ENCODE measurements around the gene GPR141. TPM values are rescaled to one million over a fixed set of nuclear protein-coding genes. Genes with fewer than 3 reads are reported as not detected.

The GPR141 gene
- total and polyA plus RNA-seq, 4 donors, result 0.22 to 5.4 TPM; not detected in 2

GRCh38 chr7:37741776-37742175 is 58.2 kb downstream of the GPR141 start:
- Histone ChIP-seq H3K27ac (ENCODE audit: low read depth, low read length) (no peak overlapping the region), H3K4me3 (ENCODE audit: low read depth, low read length) (no peak overlapping the region), H3K9me3 (ENCODE audit: control insufficient read depth, insufficient read depth, low read length) (no peaks in the 10 kb centered on the region), H3K4me1 (ENCODE audit: control insufficient read depth, insufficient read depth, low read length) (no peaks in the 10 kb centered on the region), H3K36me3 (ENCODE audit: control insufficient read depth, insufficient read depth, low read length) (no peaks in the 10 kb centered on the region), H3K27me3 (ENCODE audit: control insufficient read depth, insufficient read depth, low read length) (no peaks in the 10 kb centered on the region)
- no peak for DNase-seq (ENCODE audit: low read depth in 4 of 6, low spot score in 6 of 6)
- WGBS (ENCODE audit: insufficient coverage), result no CpG with 5 or more reads among the region's 2 CpGs

- no peaks in the 10 kb centered on the region for H3K36me3 ChIP-seq (ENCODE audit: control insufficient read depth, insufficient read depth, low read length)
- no peaks in the 10 kb centered on the region for H3K9me3 ChIP-seq (ENCODE audit: control insufficient read depth, insufficient read depth, low read length)
- H3K27me3 ChIP-seq (ENCODE audit: control insufficient read depth, insufficient read depth, low read length), result no peaks in the 10 kb centered on the region
- H3K27ac ChIP-seq (ENCODE audit: low read depth, low read length), result no peak overlapping the region
- no peak overlapping the region for H3K4me3 ChIP-seq (ENCODE audit: low read depth, low read length)
- no peaks in the 10 kb centered on the region for H3K4me1 ChIP-seq (ENCODE audit: control insufficient read depth, insufficient read depth, low read length)
- DNase-seq (ENCODE audit: low read depth in 4 of 6, low spot score in 6 of 6), result no peak
- WGBS (ENCODE audit: insufficient coverage), result 60% methylated on average over 1 of the region's 1 CpG
Observed at GRCh38 chr7:37751096-37751495, 67.5 kb downstream of the GPR141 start.

DNA sequence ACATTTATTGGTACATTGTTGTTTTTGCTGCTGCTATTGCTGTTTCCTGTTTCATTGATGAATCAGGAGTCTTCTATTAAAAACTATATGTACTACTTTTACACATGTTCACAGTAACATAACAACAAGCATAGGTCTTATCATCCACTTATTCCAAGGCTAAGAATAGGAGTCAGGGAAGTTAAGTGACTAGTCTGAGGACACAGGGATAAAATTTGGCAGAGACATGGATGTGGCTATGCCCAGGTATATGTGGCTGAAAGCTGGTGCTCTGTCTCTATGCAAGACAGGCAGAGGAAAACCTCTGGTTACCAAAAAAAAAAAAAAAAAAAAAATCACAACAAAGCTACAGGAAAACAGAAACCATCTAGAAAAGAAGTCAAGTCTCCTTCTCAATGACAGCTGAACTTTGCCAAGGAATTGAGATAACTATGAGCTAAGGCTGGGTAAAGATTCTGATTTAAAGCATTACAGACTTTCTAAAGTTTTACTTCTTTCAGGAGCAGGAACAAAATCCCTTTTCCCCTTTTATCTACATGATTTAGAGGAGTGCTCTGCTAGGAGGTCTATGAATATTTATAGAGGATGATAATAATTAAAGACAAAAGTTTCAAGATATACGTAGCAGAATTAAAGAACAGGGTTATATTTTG is 70.0 kb downstream of the GPR141 start:
- Histone ChIP-seq H3K27ac (ENCODE audit: low read depth, low read length) (no peak overlapping the region), H3K36me3 (ENCODE audit: control insufficient read depth, insufficient read depth, low read length) (no peaks in the 10 kb centered on the region), H3K27me3 (ENCODE audit: control insufficient read depth, insufficient read depth, low read length) (no peaks in the 10 kb centered on the region), H3K4me1 (ENCODE audit: control insufficient read depth, insufficient read depth, low read length) (no peaks in the 10 kb centered on the region), H3K4me3 (ENCODE audit: low read depth, low read length) (no peak overlapping the region), H3K9me3 (ENCODE audit: control insufficient read depth, insufficient read depth, low read length) (no peaks in the 10 kb centered on the region)
- WGBS (ENCODE audit: insufficient coverage), result no CpG with 5 or more reads among the region's 1 CpG
- DNase-seq (ENCODE audit: low read depth in 4 of 6, low spot score in 6 of 6), result no peak

GRCh38 chr7:37756797-37757551 is 73.4 kb downstream of the GPR141 start:
- Histone ChIP-seq H3K9me3 (ENCODE audit: control insufficient read depth, insufficient read depth, low read length) (no peaks in the 10 kb centered on the region), H3K36me3 (ENCODE audit: control insufficient read depth, insufficient read depth, low read length) (no peaks in the 10 kb centered on the region), H3K4me3 (ENCODE audit: low read depth, low read length) (no peak overlapping the region), H3K27me3 (ENCODE audit: control insufficient read depth, insufficient read depth, low read length) (no peaks in the 10 kb centered on the region), H3K27ac (ENCODE audit: low read depth, low read length) (no peak overlapping the region), H3K4me1 (ENCODE audit: control insufficient read depth, insufficient read depth, low read length) (peaks cover 5% of the 10 kb centered on the region)
- 92% methylated on average over 4 of the region's 5 CpGs for WGBS (ENCODE audit: insufficient coverage)
- DNase-seq (ENCODE audit: low read depth in 4 of 6, low spot score in 6 of 6), result no peak

GRCh38 chr7:37757563-37757962 is 74.0 kb downstream of the GPR141 start:
- WGBS (ENCODE audit: insufficient coverage), result 84% methylated on average over 3 of the region's 3 CpGs
- no peak overlapping the region for H3K4me3 ChIP-seq (ENCODE audit: low read depth, low read length)
- H3K4me1 ChIP-seq (ENCODE audit: control insufficient read depth, insufficient read depth, low read length), result peaks cover 5% of the 10 kb centered on the region
- no peak overlapping the region for H3K27ac ChIP-seq (ENCODE audit: low read depth, low read length)
- no peaks in the 10 kb centered on the region for H3K27me3 ChIP-seq (ENCODE audit: control insufficient read depth, insufficient read depth, low read length)
- DNase-seq (ENCODE audit: low read depth in 4 of 6, low spot score in 6 of 6), result no peak
- no peaks in the 10 kb centered on the region for H3K36me3 ChIP-seq (ENCODE audit: control insufficient read depth, insufficient read depth, low read length)
- H3K9me3 ChIP-seq (ENCODE audit: control insufficient read depth, insufficient read depth, low read length), result no peaks in the 10 kb centered on the region

DNA sequence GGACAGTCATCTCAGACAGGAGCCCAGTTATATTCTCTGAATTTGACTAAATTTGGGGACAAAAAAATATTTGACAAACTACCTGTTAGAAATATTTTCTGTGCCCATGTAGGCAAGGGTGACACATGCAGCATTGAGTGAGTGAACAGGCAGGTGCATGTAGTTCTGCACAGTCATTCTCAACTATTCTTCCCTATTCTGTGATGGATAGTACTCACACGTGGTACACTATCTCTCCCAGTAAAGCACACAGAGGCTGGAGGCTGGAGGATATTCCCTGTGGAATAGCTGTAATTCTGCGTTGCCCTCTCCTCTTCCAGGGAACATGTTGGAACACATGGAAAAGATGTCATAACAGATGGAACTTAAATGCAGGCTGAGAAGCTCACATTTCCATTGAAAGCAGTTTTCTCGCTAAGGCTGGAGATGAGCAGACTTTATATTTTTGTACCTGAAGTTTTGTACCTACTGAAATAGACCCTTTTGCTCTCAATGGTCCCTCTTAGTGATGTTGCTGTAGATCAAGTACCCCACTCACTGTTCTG is 75.0 kb downstream of the GPR141 start:
- DNase-seq (ENCODE audit: low read depth in 4 of 6, low spot score in 6 of 6), result peak in 2 of 6 donors; percentile 19 to 81
- peaks cover 5% of the 10 kb centered on the region for H3K4me1 ChIP-seq (ENCODE audit: control insufficient read depth, insufficient read depth, low read length)
- WGBS (ENCODE audit: insufficient coverage), result 100% methylated on average over 1 of the region's 3 CpGs
- no peaks in the 10 kb centered on the region for H3K36me3 ChIP-seq (ENCODE audit: control insufficient read depth, insufficient read depth, low read length)
- H3K9me3 ChIP-seq (ENCODE audit: control insufficient read depth, insufficient read depth, low read length), result no peaks in the 10 kb centered on the region
- H3K4me3 ChIP-seq (ENCODE audit: low read depth, low read length), result no peak overlapping the region
- no peak overlapping the region for H3K27ac ChIP-seq (ENCODE audit: low read depth, low read length)
- H3K27me3 ChIP-seq (ENCODE audit: control insufficient read depth, insufficient read depth, low read length), result no peaks in the 10 kb centered on the region

- H3K4me3 ChIP-seq (ENCODE audit: low read depth, low read length), result no peak overlapping the region
- 37% methylated on average over 4 of the region's 5 CpGs for WGBS (ENCODE audit: insufficient coverage)
- H3K27ac ChIP-seq (ENCODE audit: low read depth, low read length), result no peak overlapping the region
- peak; percentile 3 to 86 (median 27) for DNase-seq (ENCODE audit: low read depth in 4 of 6, low spot score in 6 of 6)
- H3K36me3 ChIP-seq (ENCODE audit: control insufficient read depth, insufficient read depth, low read length), result no peaks in the 10 kb centered on the region
- H3K9me3 ChIP-seq (ENCODE audit: control insufficient read depth, insufficient read depth, low read length), result no peaks in the 10 kb centered on the region
- H3K4me1 ChIP-seq (ENCODE audit: control insufficient read depth, insufficient read depth, low read length), result peaks cover 5% of the 10 kb centered on the region
- H3K27me3 ChIP-seq (ENCODE audit: control insufficient read depth, insufficient read depth, low read length), result no peaks in the 10 kb centered on the region
Observed at GRCh38 chr7:37759526-37759925, 76.0 kb downstream of the GPR141 start.

DNA sequence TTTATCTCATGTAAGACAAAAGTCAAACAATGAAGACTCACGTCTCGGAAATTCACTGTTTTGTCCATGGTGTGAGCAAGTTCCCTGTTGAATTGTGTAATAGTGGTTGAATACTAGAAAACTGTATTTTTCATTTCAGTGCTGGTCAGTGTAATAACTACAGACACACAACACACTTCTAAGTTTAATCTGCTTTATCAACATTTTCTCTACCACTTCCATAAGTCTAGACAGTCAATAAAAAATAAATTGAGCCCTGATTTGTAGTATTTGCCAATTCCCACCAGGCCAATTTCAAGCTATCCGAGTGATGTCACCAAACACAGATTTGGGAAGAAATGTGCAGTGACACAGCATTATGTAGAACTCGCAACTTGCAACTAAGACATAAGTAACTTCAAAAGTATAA is 81.9 kb downstream of the GPR141 start:
- no peaks in the 10 kb centered on the region for H3K36me3 ChIP-seq (ENCODE audit: control insufficient read depth, insufficient read depth, low read length)
- no peak overlapping the region for H3K27ac ChIP-seq (ENCODE audit: low read depth, low read length)
- H3K27me3 ChIP-seq (ENCODE audit: control insufficient read depth, insufficient read depth, low read length), result no peaks in the 10 kb centered on the region
- WGBS (ENCODE audit: insufficient coverage), result no CpG with 5 or more reads among the region's 4 CpGs
- H3K9me3 ChIP-seq (ENCODE audit: control insufficient read depth, insufficient read depth, low read length), result no peaks in the 10 kb centered on the region
- no peak for DNase-seq (ENCODE audit: low read depth in 4 of 6, low spot score in 6 of 6)
- no peaks in the 10 kb centered on the region for H3K4me1 ChIP-seq (ENCODE audit: control insufficient read depth, insufficient read depth, low read length)
- no peak overlapping the region for H3K4me3 ChIP-seq (ENCODE audit: low read depth, low read length)

DNA sequence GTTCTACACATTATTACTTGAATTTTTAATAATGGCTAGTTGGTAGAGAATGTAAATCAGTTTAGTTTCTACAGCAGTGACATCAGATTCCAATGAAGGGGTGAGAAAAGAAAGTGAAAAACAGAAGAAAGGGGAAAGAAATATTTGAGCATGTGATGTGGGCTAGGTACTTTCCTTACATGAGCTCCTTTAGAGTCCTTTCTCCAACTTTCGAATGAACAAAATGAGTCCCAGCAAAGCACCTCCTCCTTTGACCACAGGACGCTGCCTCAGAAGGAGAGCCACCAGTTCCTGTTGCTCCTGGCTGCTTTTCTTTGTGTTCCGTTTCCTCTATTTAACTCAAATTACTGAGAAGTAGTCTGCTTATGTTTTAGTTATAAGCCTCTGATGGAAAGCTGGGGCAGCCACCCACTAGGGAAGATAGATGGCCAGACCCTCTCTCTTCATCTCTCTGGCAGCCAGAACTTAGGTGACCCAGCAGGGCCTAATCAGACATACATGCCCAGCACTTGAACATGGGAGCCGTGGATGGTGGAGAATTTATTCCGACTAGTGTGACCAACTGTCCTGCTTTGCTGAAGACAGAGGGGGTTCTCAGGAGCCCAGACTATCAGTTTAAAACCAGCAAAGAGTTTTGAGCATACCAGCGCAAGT is 82.4 kb downstream of the GPR141 start:
- Histone ChIP-seq H3K4me3 (ENCODE audit: low read depth, low read length) (no peak overlapping the region), H3K9me3 (ENCODE audit: control insufficient read depth, insufficient read depth, low read length) (no peaks in the 10 kb centered on the region), H3K36me3 (ENCODE audit: control insufficient read depth, insufficient read depth, low read length) (no peaks in the 10 kb centered on the region), H3K27ac (ENCODE audit: low read depth, low read length) (no peak overlapping the region), H3K27me3 (ENCODE audit: control insufficient read depth, insufficient read depth, low read length) (no peaks in the 10 kb centered on the region), H3K4me1 (ENCODE audit: control insufficient read depth, insufficient read depth, low read length) (no peaks in the 10 kb centered on the region)
- 91% methylated on average over 4 of the region's 6 CpGs for WGBS (ENCODE audit: insufficient coverage)
- no peak for DNase-seq (ENCODE audit: low read depth in 4 of 6, low spot score in 6 of 6)

Data from spinal cord (tissue), 10 donors.